HG02763 (cell line): ENCODE results near the gene MCRIP1.

ENCODE experiments used
- ATAC-seq: cut with Tn5 transposase; IDR thresholded peaks from one replicate; pipeline ENCODE4 v1.9.1; 2021; ENCODE audit warnings: mild to moderate bottlenecking, moderate library complexity; ENCODE audit not compliant: unreplicated experiment

MCRIP1 gene

GRCh38 chr17:81822996-81823819, 9.9 kb downstream of the MCRIP1 start:
- ATAC-seq: no peak

- ATAC-seq: no peak
Observed at GRCh38 chr17:81822312-81822637, 10.8 kb downstream of the MCRIP1 start.

GRCh38 chr17:81821603-81822311, 11.3 kb downstream of the MCRIP1 start:
- ATAC-seq: no peak

GRCh38 chr17:81821147-81821546, 11.9 kb downstream of the MCRIP1 start:
- ATAC-seq: no peak

- ATAC-seq: no peak
Observed at GRCh38 chr17:81819708-81820107, 13.4 kb downstream of the MCRIP1 start.

GRCh38 chr17:81817758-81818147, 15.3 kb downstream of the MCRIP1 start:
- no peak for ATAC-seq

- no peak for ATAC-seq
Observed at GRCh38 chr17:81815646-81815986, 17.5 kb downstream of the MCRIP1 start.

- no peak for ATAC-seq
Observed at GRCh38 chr17:81814748-81815645, 18.1 kb downstream of the MCRIP1 start.

- no peak for ATAC-seq
Observed at GRCh38 chr17:81813861-81814683, 19.0 kb downstream of the MCRIP1 start.

- ATAC-seq: no peak
Observed at GRCh38 chr17:81813371-81813684, 19.8 kb downstream of the MCRIP1 start.

- no peak for ATAC-seq
Observed at GRCh38 chr17:81812571-81813370, 20.3 kb downstream of the MCRIP1 start.

GRCh38 chr17:81811705-81812570, 21.2 kb downstream of the MCRIP1 start:
- no peak for ATAC-seq

- no peak for ATAC-seq
Observed at GRCh38 chr17:81810892-81811704, 22.0 kb downstream of the MCRIP1 start.

GRCh38 chr17:81810476-81810875, 22.6 kb downstream of the MCRIP1 start:
- ATAC-seq: no peak

GRCh38 chr17:81809556-81809998, 23.5 kb downstream of the MCRIP1 start:
- no peak for ATAC-seq

- ATAC-seq: no peak
Observed at GRCh38 chr17:81808778-81809555, 24.1 kb downstream of the MCRIP1 start.

- no peak for ATAC-seq
Observed at GRCh38 chr17:81807839-81808238, 25.3 kb downstream of the MCRIP1 start.
